ENCODE results near the gene ABCC1.

Gene ABCC1

GRCh38 chr16:16048904-16049582 is 99.6 kb downstream of the ABCC1 start:
- DNase-seq (ENCODE audit: low read depth) = no peak

GRCh38 chr16:16050106-16050505 is 100.7 kb downstream of the ABCC1 start:
- no peak for DNase-seq (ENCODE audit: low read depth)

- no peak for DNase-seq (ENCODE audit: low read depth)
Observed at GRCh38 chr16:16051132-16051531, 101.7 kb downstream of the ABCC1 start.

GRCh38 chr16:16052916-16053315 is 103.5 kb downstream of the ABCC1 start:
- DNase-seq (ENCODE audit: low read depth) = peak; percentile 86

- no peak for DNase-seq (ENCODE audit: low read depth)
Observed at GRCh38 chr16:16057102-16057501, 107.7 kb downstream of the ABCC1 start.

- no peak for DNase-seq (ENCODE audit: low read depth)
Observed at GRCh38 chr16:16059160-16059559, 109.7 kb downstream of the ABCC1 start.

- no peak for DNase-seq (ENCODE audit: low read depth)
Observed at GRCh38 chr16:16059895-16060590, 110.6 kb downstream of the ABCC1 start.

GRCh38 chr16:16062023-16062937 is 112.9 kb downstream of the ABCC1 start:
- no peak for DNase-seq (ENCODE audit: low read depth)

- DNase-seq (ENCODE audit: low read depth) = no peak
Observed at GRCh38 chr16:16063683-16064082, 114.3 kb downstream of the ABCC1 start.

GRCh38 chr16:16064874-16065384 is 115.5 kb downstream of the ABCC1 start:
- DNase-seq (ENCODE audit: low read depth) = no peak

- no peak for DNase-seq (ENCODE audit: low read depth)
Observed at GRCh38 chr16:16067127-16067526, 117.7 kb downstream of the ABCC1 start.

GRCh38 chr16:16071631-16072244 is 122.3 kb downstream of the ABCC1 start:
- peak; percentile 76 for DNase-seq (ENCODE audit: low read depth)

- no peak for DNase-seq (ENCODE audit: low read depth)
Observed at GRCh38 chr16:16073001-16073545, 123.7 kb downstream of the ABCC1 start.

GRCh38 chr16:16073891-16074881 is 124.8 kb downstream of the ABCC1 start:
- peak; percentile 96 for DNase-seq (ENCODE audit: low read depth)

GRCh38 chr16:16075488-16076422 is 126.3 kb downstream of the ABCC1 start:
- peak; percentile 76 for DNase-seq (ENCODE audit: low read depth)

GRCh38 chr16:16076423-16076813 is 127.0 kb downstream of the ABCC1 start:
- no peak for DNase-seq (ENCODE audit: low read depth)

- DNase-seq (ENCODE audit: low read depth) = no peak
Observed at GRCh38 chr16:16080465-16081065, 131.1 kb downstream of the ABCC1 start.

GRCh38 chr16:16081141-16081540 is 131.7 kb downstream of the ABCC1 start:
- no peak for DNase-seq (ENCODE audit: low read depth)

- DNase-seq (ENCODE audit: low read depth) = no peak
Observed at GRCh38 chr16:16082255-16082654, 132.8 kb downstream of the ABCC1 start.
